ENCODE results near the gene MCM3AP.

MCM3AP gene

GRCh38 chr21:46193829-46194373 is 91.5 kb downstream of the MCM3AP start:
- H4K20me1 ChIP-seq (ENCODE audit: control insufficient read depth, insufficient read depth, low read depth, low read length): no peaks in the 10 kb centered on the region
- H3K9me3 ChIP-seq (ENCODE audit: control insufficient read depth, insufficient read depth, low read length): no peaks in the 10 kb centered on the region
- no peak overlapping the region for H3K27ac ChIP-seq (ENCODE audit: low read depth, low read length)
- H3K4me2 ChIP-seq (ENCODE audit: low read length): no peak overlapping the region
- H3K9me2 ChIP-seq (replicated peaks; ENCODE audit: control insufficient read depth, low read length): no peaks in the 10 kb centered on the region
- no peaks in the 10 kb centered on the region for H3K4me1 ChIP-seq (ENCODE audit: control insufficient read depth, low read length)
- H3F3A ChIP-seq (ENCODE audit: control insufficient read depth, insufficient read depth): 0 out of 2 replicates have a peak, but pooled peaks cover 3% of the 10 kb centered on the region
- no peaks in the 10 kb centered on the region for H3K79me2 ChIP-seq (ENCODE audit: control insufficient read depth, low read length)
- TF ChIP-seq EZH2phosphoT487 (IDR thresholded peaks at IDR 0.05; ENCODE audit: borderline replicate concordance, low read length) (no peak), CTCF (IDR thresholded peaks at IDR 0.05; ENCODE audit: low read depth, low read length, poor library complexity, severe bottlenecking) (no peak)
- H3K27me3 ChIP-seq (ENCODE audit: control insufficient read depth, low read length): no peaks in the 10 kb centered on the region
- H3K4me3 ChIP-seq (ENCODE audit: low read length): no peak overlapping the region
- H3K36me3 ChIP-seq (ENCODE audit: control insufficient read depth, low read length): peaks cover 90% of the 10 kb centered on the region

GRCh38 chr21:46191686-46192575 is 93.5 kb downstream of the MCM3AP start:
- TF ChIP-seq EZH2phosphoT487 (IDR thresholded peaks at IDR 0.05; ENCODE audit: borderline replicate concordance, low read length) (no peak), CTCF (IDR thresholded peaks at IDR 0.05; ENCODE audit: low read depth, low read length, poor library complexity, severe bottlenecking) (no peak)
- H3K9me3 ChIP-seq (ENCODE audit: control insufficient read depth, insufficient read depth, low read length): no peaks in the 10 kb centered on the region
- H3K9me2 ChIP-seq (replicated peaks; ENCODE audit: control insufficient read depth, low read length): no peaks in the 10 kb centered on the region
- 0 out of 2 replicates have a peak, but pooled peaks cover 4% of the 10 kb centered on the region for H3F3A ChIP-seq (ENCODE audit: control insufficient read depth, insufficient read depth)
- peaks cover 78% of the 10 kb centered on the region for H3K36me3 ChIP-seq (ENCODE audit: control insufficient read depth, low read length)
- H4K20me1 ChIP-seq (ENCODE audit: control insufficient read depth, insufficient read depth, low read depth, low read length): no peaks in the 10 kb centered on the region
- no peak overlapping the region for H3K4me3 ChIP-seq (ENCODE audit: low read length)
- H3K4me2 ChIP-seq (ENCODE audit: low read length): no peak overlapping the region
- H3K27me3 ChIP-seq (ENCODE audit: control insufficient read depth, low read length): no peaks in the 10 kb centered on the region
- H3K27ac ChIP-seq (ENCODE audit: low read depth, low read length): no peak overlapping the region
- H3K4me1 ChIP-seq (ENCODE audit: control insufficient read depth, low read length): no peaks in the 10 kb centered on the region
- no peaks in the 10 kb centered on the region for H3K79me2 ChIP-seq (ENCODE audit: control insufficient read depth, low read length)

GRCh38 chr21:46191257-46191685 is 94.1 kb downstream of the MCM3AP start:
- no peaks in the 10 kb centered on the region for H3K27me3 ChIP-seq (ENCODE audit: control insufficient read depth, low read length)

More at GRCh38 chr21:46191257-46191685, 94.1 kb downstream of the MCM3AP start:
- no peak overlapping the region for H3K27ac ChIP-seq (ENCODE audit: low read depth, low read length)
- no peak overlapping the region for H3K4me2 ChIP-seq (ENCODE audit: low read length)
- H4K20me1 ChIP-seq (ENCODE audit: control insufficient read depth, insufficient read depth, low read depth, low read length): no peaks in the 10 kb centered on the region
- no peak for TF ChIP-seq EZH2phosphoT487 (IDR thresholded peaks at IDR 0.05; ENCODE audit: borderline replicate concordance, low read length)
- TF ChIP-seq CTCF (IDR thresholded peaks at IDR 0.05; ENCODE audit: low read depth, low read length, poor library complexity, severe bottlenecking): no peak
- 0 out of 2 replicates have a peak, but pooled peaks cover 4% of the 10 kb centered on the region for H3F3A ChIP-seq (ENCODE audit: control insufficient read depth, insufficient read depth)
- H3K79me2 ChIP-seq (ENCODE audit: control insufficient read depth, low read length): no peaks in the 10 kb centered on the region
- no peak overlapping the region for H3K4me3 ChIP-seq (ENCODE audit: low read length)
- H3K4me1 ChIP-seq (ENCODE audit: control insufficient read depth, low read length): peaks cover 4% of the 10 kb centered on the region
- peaks cover 72% of the 10 kb centered on the region for H3K36me3 ChIP-seq (ENCODE audit: control insufficient read depth, low read length)
- no peaks in the 10 kb centered on the region for H3K9me2 ChIP-seq (replicated peaks; ENCODE audit: control insufficient read depth, low read length)
- H3K9me3 ChIP-seq (ENCODE audit: control insufficient read depth, insufficient read depth, low read length): no peaks in the 10 kb centered on the region

Data from DOHH2 (cell line).